Upper lobe of left lung (tissue), 6 donors: Measurements from ENCODE around the gene PDE1C. TPM values are rescaled to one million over a fixed set of nuclear protein-coding genes. Genes with fewer than 3 reads are reported as not detected.

ENCODE experiments used
- ATAC-seq, 2 donors: fragments of 200-7000 bp; cut with Tn5 transposase; one replicate each; pipeline ENCODE4 v1.9.1; 2022; ENCODE audit warnings: mild to moderate bottlenecking in 2 of 2, moderate library complexity in 2 of 2; ENCODE audit not compliant: low FRiP score in 2 of 2
- DNase-seq, 2 donors: peaks; one replicate each; pipeline ENCODE4 v3.0.0-alpha.2; 2019 to 2020
- H3K27ac ChIP-seq, 4 donors: fragments of 200-600 bp; sonication (generic); one replicate each; pipeline ENCODE4 v1.5.1; 2016 to 2019
- H3K27me3 ChIP-seq, 4 donors: fragments of 200-600 bp; sonication (generic); one replicate each; pipeline ENCODE4 v1.5.1; 2017 to 2019
- H3K36me3 ChIP-seq, 4 donors: fragments of 200-600 bp; sonication (generic); one replicate each; pipeline ENCODE4 v1.5.1; 2016 to 2019
- H3K4me1 ChIP-seq, 4 donors: fragments of 200-600 bp; sonication (generic); one replicate each; pipeline ENCODE4 v1.5.1; 2018 to 2019
- H3K4me3 ChIP-seq, 4 donors: fragments of 200-600 bp; sonication (generic); one replicate each; pipeline ENCODE4 v1.5.1; 2017 to 2019; ENCODE audit warnings: mild to moderate bottlenecking in 2 of 4, moderate library complexity in 1 of 4
- H3K9me3 ChIP-seq, 4 donors: fragments of 200-600 bp; sonication (generic); one replicate each; pipeline ENCODE4 v1.5.1; 2018 to 2019
- CTCF ChIP-seq, 6 experiments: fragments of 450-650 bp in 4 of 6; fragments of 200-600 bp in 2 of 6; sonication (generic) in 2 of 6; IDR thresholded peaks; one replicate each; pipeline ENCODE4 v1.5.1; 2016 to 2019; ENCODE audit warnings: antibody characterized with exemption in 6 of 6
- EP300 ChIP-seq, 4 donors: sonication (generic); formaldehyde crosslinking; IDR thresholded peaks; one replicate each; pipeline ENCODE4 v1.5.1; 2017; ENCODE audit warnings: antibody characterized with exemption in 4 of 4, control low read depth in 2 of 4
- POLR2A ChIP-seq, 4 donors: fragments of 450-650 bp; IDR thresholded peaks; one replicate each; pipeline ENCODE4 v1.5.1; 2016 to 2017; ENCODE audit warnings: antibody characterized with exemption in 4 of 4, mild to moderate bottlenecking in 2 of 4
- POLR2AphosphoS5 ChIP-seq, 2 donors: sonication (generic); formaldehyde crosslinking; IDR thresholded peaks; one replicate each; pipeline ENCODE4 v1.5.1; 2017; ENCODE audit warnings: antibody characterized with exemption in 2 of 2
- WGBS, 2 donors: methylation state at CpG; one replicate each; pipeline ENCODE4 v1.1.5; 2017 to 2018; 5-methylcytosine and 5-hydroxymethylcytosine counted together
- total RNA-seq, 6 donors: library from RNA; depleted of rRNA in 4 of 6; stranded (reverse); fragments of >200 nt in 4 of 6; gene quantifications; one replicate each; pipeline versions ENCODE4 v1.1.0 to v1.2.1, GENCODE V29; 2016 to 2021
- donor health status: DM: no; HTN: no; CAD: no; lungs with moderate emphysema.
- donor health status: DM: no; HTN: yes; CAD: no; lungs with severe emphysema.

The PDE1C gene
- total RNA-seq, 6 donors from 2014 or later, result 5.6 to 38.8 (median 11.3) TPM

- Histone ChIP-seq H3K36me3 (no peaks in the 10 kb centered on the region), H3K4me3 (no peak overlapping the region), H3K9me3 (no peaks in the 10 kb centered on the region), H3K27me3 (no peaks in the 10 kb centered on the region), H3K4me1 (no peaks in the 10 kb centered on the region), H3K27ac (no peak overlapping the region)
- no peak for TF ChIP-seq POLR2A (IDR thresholded peaks at IDR 0.05)
- no peak for TF ChIP-seq POLR2AphosphoS5 (IDR thresholded peaks at IDR 0.05)
- TF ChIP-seq EP300 (IDR thresholded peaks at IDR 0.05), result no peak
- no peak for TF ChIP-seq CTCF (IDR thresholded peaks at IDR 0.05)
- 79 to 82% methylated on average over 6 of the region's 6 CpGs for whole genome bisulfite sequencing, 2 donors
- ATAC-seq, result no peak
- DNase-seq, result no peak
Measured at GRCh38 chr7:32025381-32026082, 44.7 kb downstream of the PDE1C start.

DNA sequence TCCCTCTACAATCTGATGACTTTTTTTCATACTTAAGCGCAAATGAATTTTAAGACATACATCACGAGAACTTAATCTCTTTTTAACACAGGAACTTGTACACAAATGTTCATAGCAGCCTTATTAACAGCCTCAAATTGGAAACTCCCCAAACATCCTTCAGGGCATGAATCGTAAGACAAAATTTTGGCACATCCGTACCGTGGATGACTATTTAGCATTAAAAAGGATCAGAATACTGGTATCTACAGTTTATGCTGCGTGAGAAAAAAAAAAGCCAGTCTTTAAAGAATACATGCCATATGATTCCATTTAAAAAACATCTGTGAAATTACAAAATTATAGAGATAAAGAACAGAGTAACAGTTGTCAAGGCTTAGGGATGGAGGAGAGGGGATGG is 46.8 kb downstream of the PDE1C start:
- 90 to 91% methylated on average over 6 of the region's 6 CpGs for WGBS, 2 donors
- Histone ChIP-seq H3K27me3 (no peaks in the 10 kb centered on the region), H3K27ac (no peak overlapping the region), H3K4me3 (no peak overlapping the region), H3K9me3 (no peaks in the 10 kb centered on the region), H3K4me1 (no peaks in the 10 kb centered on the region), H3K36me3 (no peaks in the 10 kb centered on the region)
- DNase-seq (no peak), ATAC-seq (no peak)
- TF ChIP-seq CTCF (IDR thresholded peaks at IDR 0.05), result no peak
- TF ChIP-seq EP300 (IDR thresholded peaks at IDR 0.05), result no peak
- TF ChIP-seq POLR2A (IDR thresholded peaks at IDR 0.05), result no peak
- no peak for TF ChIP-seq POLR2AphosphoS5 (IDR thresholded peaks at IDR 0.05)

DNA sequence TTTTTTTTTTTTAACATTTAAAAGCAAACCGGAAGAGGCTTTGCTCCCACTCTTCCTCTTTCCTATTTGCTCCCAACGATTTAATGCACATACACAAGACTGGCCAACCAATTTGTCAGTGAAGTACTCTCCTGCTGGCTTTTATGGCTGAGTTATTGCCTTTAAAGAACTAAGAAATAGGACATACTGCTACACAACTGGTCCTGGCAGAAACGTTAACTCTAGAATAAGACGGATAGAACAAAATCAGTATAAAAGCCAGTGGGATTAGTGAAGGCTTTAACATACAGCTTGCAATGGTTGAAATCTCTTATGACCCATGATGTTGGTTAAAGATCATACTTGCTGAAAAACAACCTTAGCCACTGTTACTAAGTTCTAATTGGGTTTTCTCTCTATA is 47.2 kb downstream of the PDE1C start:
- Histone ChIP-seq H3K27me3 (no peaks in the 10 kb centered on the region), H3K36me3 (no peaks in the 10 kb centered on the region), H3K4me1 (no peaks in the 10 kb centered on the region), H3K9me3 (no peaks in the 10 kb centered on the region), H3K4me3 (no peak overlapping the region), H3K27ac (no peak overlapping the region)
- TF ChIP-seq POLR2A (IDR thresholded peaks at IDR 0.05), result no peak
- no peak for TF ChIP-seq POLR2AphosphoS5 (IDR thresholded peaks at IDR 0.05)
- TF ChIP-seq CTCF (IDR thresholded peaks at IDR 0.05), result no peak
- TF ChIP-seq EP300 (IDR thresholded peaks at IDR 0.05), result no peak
- ATAC-seq, result no peak
- 72 to 81% methylated on average over 4 of the region's 4 CpGs for WGBS, 2 donors
- no peak for DNase-seq

DNA sequence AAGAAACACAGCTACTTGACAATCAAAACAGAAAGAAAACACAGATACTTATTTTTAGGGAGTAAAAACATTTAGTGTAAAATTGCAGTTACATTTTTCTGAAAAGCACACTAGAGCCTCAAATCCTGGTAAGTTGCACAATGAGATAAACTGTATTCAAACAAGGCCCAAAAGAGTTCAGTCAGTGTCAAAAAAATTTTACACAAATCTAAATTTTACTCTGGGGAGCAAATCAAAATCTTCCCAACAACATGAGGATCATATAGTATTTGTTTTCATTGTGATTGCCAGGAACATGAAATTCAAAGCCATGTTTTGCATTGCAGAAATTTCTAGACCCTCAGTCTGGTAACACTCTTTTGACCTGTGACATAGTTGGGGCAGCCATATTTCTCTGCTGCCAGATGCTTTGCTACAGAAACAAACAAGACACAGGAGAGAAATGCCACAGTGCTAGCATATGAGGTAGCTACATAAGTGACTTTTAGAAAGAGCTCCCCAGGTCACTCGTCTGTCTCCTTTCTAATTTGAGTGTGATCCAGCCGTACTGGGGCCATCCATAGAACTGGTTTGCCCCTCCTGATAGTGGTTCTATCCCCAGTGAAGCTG is 49.6 kb downstream of the PDE1C start:
- H3K27me3 ChIP-seq, result no peaks in the 10 kb centered on the region
- no peak for ATAC-seq
- H3K4me1 ChIP-seq, result no peaks in the 10 kb centered on the region
- H3K4me3 ChIP-seq, result no peak overlapping the region
- H3K36me3 ChIP-seq, result no peaks in the 10 kb centered on the region
- WGBS, 2 donors, result 80 to 90% methylated on average over 2 of the region's 2 CpGs
- TF ChIP-seq CTCF (IDR thresholded peaks at IDR 0.05) (no peak), POLR2AphosphoS5 (IDR thresholded peaks at IDR 0.05) (no peak), EP300 (IDR thresholded peaks at IDR 0.05) (no peak), POLR2A (IDR thresholded peaks at IDR 0.05) (no peak)
- DNase-seq, result no peak
- no peak overlapping the region for H3K27ac ChIP-seq
- no peaks in the 10 kb centered on the region for H3K9me3 ChIP-seq
